Parathyroid adenoma (tissue), 2 donors: ENCODE data around the gene MYCT1.

ENCODE experiments used
- H2AFZ ChIP-seq: fragments of 300-600 bp; sonication (generic); one replicate; pipeline ENCODE4 v1.7.0; 2017; ENCODE audit warnings: antibody characterized with exemption, mild to moderate bottlenecking
- H3K27ac ChIP-seq: fragments of 300-600 bp; sonication (generic); one replicate; pipeline ENCODE4 v1.7.0; 2017
- H3K27me3 ChIP-seq: fragments of 300-600 bp; sonication (generic); one replicate; pipeline ENCODE4 v1.7.0; 2017; ENCODE audit warnings: low read length; ENCODE audit not compliant: control insufficient read depth, insufficient read depth
- H3K36me3 ChIP-seq: fragments of 300-600 bp; sonication (generic); one replicate; pipeline ENCODE4 v1.7.0; 2017; ENCODE audit warnings: low read length; ENCODE audit not compliant: control insufficient read depth, insufficient read depth
- H3K4me1 ChIP-seq: fragments of 300-600 bp; sonication (generic); one replicate; pipeline ENCODE4 v1.7.0; 2017; ENCODE audit warnings: control low read depth
- H3K4me2 ChIP-seq: fragments of 300-600 bp; sonication (generic); one replicate; pipeline ENCODE4 v1.7.0; 2017; ENCODE audit warnings: low read length
- H3K4me3 ChIP-seq: fragments of 300-600 bp; sonication (generic); one replicate; pipeline ENCODE4 v1.7.0; 2017; ENCODE audit warnings: low read depth, low read length
- H3K79me2 ChIP-seq: fragments of 300-600 bp; sonication (generic); one replicate; pipeline ENCODE4 v1.7.0; 2017; ENCODE audit warnings: control low read depth
- H3K9ac ChIP-seq: fragments of 300-600 bp; sonication (generic); one replicate; pipeline ENCODE4 v1.7.0; 2017; ENCODE audit warnings: mild to moderate bottlenecking
- H3K9me3 ChIP-seq: fragments of 300-600 bp; sonication (generic); one replicate; pipeline ENCODE4 v1.7.0; 2017; ENCODE audit warnings: low read length; ENCODE audit not compliant: control insufficient read depth
- CTCF ChIP-seq: fragments of 300-600 bp; sonication (generic); IDR thresholded peaks from one replicate; pipeline ENCODE4 v1.7.0; 2017; ENCODE audit warnings: antibody characterized with exemption, mild to moderate bottlenecking
- donor health status: primary hyperparathyroidism.

MYCT1 gene

DNA sequence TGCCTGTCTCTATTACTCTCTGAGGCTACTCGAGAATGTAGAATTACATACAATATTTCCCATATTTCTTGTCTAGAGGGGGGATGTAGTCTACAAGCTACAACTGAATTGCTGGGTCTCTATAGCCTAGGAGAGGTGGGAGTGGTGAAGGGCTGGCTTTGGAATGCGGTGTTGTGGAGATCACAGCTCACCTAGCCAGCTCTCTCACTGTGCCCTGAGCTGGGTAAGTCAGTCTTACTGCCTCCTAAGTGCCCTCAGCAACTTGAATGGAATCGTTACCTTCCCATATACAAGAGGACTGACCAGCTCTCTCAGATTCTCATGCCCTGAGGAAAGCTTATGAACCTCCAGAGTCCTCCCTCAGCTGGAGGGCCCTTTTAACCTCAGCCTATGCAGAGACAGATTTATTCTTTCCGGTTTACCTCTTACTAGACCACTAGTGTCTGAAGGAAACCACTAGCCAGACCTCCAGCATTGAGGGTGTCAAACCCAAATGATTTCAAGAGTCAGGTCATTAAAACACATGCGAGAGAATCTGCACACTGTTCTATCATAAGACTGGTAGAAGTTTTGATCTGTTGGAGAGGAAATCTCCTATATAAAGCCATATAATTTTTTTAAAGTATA lies 73.5 kb downstream of the MYCT1 start:
- H3K79me2 ChIP-seq, result no peaks in the 10 kb centered on the region
- no peak overlapping the region for H3K9ac ChIP-seq
- no peak overlapping the region for H2AFZ ChIP-seq
- H3K9me3 ChIP-seq, result no peaks in the 10 kb centered on the region
- H3K4me2 ChIP-seq, result no peak overlapping the region
- H3K4me1 ChIP-seq, result no peaks in the 10 kb centered on the region
- H3K27ac ChIP-seq, result no peak overlapping the region
- no peak for TF ChIP-seq CTCF
- no peak overlapping the region for H3K4me3 ChIP-seq
- no peaks in the 10 kb centered on the region for H3K36me3 ChIP-seq
- no peaks in the 10 kb centered on the region for H3K27me3 ChIP-seq
